Thyroid gland (tissue), 4 donors: ENCODE data around the gene SSUH2. TPM values are rescaled to one million over a fixed set of nuclear protein-coding genes. Genes with fewer than 3 reads are reported as not detected.

ENCODE experiments used
- DNase-seq, 2 donors: peaks; one replicate each; pipeline ENCODE4 v3.0.0-alpha.2; 2019
- H3K27ac ChIP-seq, 3 donors: fragments of 200-600 bp; sonication (generic); 1 replicate in 2 of 3; 2 replicates in 1 of 3; pipeline ENCODE4 v1.5.1; 2016 to 2019; ENCODE audit warnings: mild to moderate bottlenecking in 1 of 3, moderate library complexity in 1 of 3
- H3K27me3 ChIP-seq: fragments of 200-600 bp; sonication (generic); one replicate; pipeline ENCODE4 v1.5.1; 2019
- H3K36me3 ChIP-seq, 2 donors: fragments of 200-600 bp; sonication (generic); one replicate each; pipeline ENCODE4 v1.5.1; 2016 to 2019
- H3K4me1 ChIP-seq, 2 donors: fragments of 200-600 bp; sonication (generic); one replicate each; pipeline ENCODE4 v1.5.1; 2017 to 2019
- H3K4me3 ChIP-seq, 3 donors: fragments of 200-600 bp; sonication (generic); replicated peaks in 1 of 3; 1 replicate in 2 of 3; 2 replicates in 1 of 3; pipeline ENCODE4 v1.5.1; 2016; ENCODE audit warnings: mild to moderate bottlenecking in 1 of 3
- H3K9me3 ChIP-seq: fragments of 200-600 bp; sonication (generic); one replicate; pipeline ENCODE4 v1.5.1; 2017
- POLR2A ChIP-seq, 2 donors: fragments of 450-650 bp; IDR thresholded peaks; one replicate each; pipeline ENCODE4 v1.6.1; 2017; ENCODE audit warnings: antibody characterized with exemption in 2 of 2, mild to moderate bottlenecking in 2 of 2, moderate library complexity in 1 of 2
- WGBS, 2 donors: methylation state at CpG; one replicate each; pipeline ENCODE4 v1.1.5; 2017; 5-methylcytosine and 5-hydroxymethylcytosine counted together
- intact Hi-C: fragments of 100-400 bp; cut with DNase I; formaldehyde crosslinking; loops from one replicate; pipeline ENCODE4 v1.15.1; 2023
- total RNA-seq, 4 donors: library from RNA; depleted of rRNA; stranded (reverse); fragments of >200 nt; gene quantifications; one replicate each; pipeline ENCODE4 v1.2.3, GENCODE V29; 2016
- TF ChIP-seq, protein P1 (sequence below), 6 experiments: fragments of 200-600 bp in 3 of 6; fragments of 450-650 bp in 3 of 6; sonication (generic) in 3 of 6; IDR thresholded peaks; one replicate each; pipeline ENCODE4 v1.5.1; 2016 to 2019; ENCODE audit warnings: antibody characterized with exemption in 6 of 6, mild to moderate bottlenecking in 2 of 6, inconsistent platforms in 1 of 6, moderate library complexity in 1 of 6

SSUH2 gene
- total RNA-seq, 4 donors from 2014 or later = 0.11 to 1.0 (median 0.42) TPM; not detected in 1

DNA sequence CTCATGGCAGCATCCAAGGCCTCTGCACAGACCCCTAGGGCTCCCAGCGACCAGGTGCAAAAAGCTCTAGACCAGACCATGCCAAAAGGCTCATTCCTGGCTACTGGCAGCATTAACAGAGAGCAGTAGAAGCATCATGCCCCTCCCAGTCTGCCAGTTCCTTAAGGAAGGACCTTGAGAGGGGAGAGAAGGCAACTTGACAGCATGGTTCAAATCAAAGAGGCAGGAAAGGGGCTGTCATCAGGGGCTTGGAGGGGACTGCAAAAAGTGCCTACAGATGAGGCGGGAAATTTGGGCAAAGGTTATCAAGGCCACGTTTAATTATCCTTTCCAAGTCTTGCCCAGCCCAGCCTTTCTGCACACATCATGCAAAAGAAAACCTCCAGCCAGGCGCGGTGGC, 64.7 kb downstream of the SSUH2 start:
- no peak overlapping the region for H3K27ac ChIP-seq
- no peaks in the 10 kb centered on the region for H3K36me3 ChIP-seq
- H3K4me3 ChIP-seq = no peak overlapping the region
- H3K27me3 ChIP-seq = no peaks in the 10 kb centered on the region
- no peaks in the 10 kb centered on the region for H3K9me3 ChIP-seq
- TF ChIP-seq POLR2A (IDR thresholded peaks at IDR 0.05) = no peak
- TF ChIP-seq, protein P1, sequence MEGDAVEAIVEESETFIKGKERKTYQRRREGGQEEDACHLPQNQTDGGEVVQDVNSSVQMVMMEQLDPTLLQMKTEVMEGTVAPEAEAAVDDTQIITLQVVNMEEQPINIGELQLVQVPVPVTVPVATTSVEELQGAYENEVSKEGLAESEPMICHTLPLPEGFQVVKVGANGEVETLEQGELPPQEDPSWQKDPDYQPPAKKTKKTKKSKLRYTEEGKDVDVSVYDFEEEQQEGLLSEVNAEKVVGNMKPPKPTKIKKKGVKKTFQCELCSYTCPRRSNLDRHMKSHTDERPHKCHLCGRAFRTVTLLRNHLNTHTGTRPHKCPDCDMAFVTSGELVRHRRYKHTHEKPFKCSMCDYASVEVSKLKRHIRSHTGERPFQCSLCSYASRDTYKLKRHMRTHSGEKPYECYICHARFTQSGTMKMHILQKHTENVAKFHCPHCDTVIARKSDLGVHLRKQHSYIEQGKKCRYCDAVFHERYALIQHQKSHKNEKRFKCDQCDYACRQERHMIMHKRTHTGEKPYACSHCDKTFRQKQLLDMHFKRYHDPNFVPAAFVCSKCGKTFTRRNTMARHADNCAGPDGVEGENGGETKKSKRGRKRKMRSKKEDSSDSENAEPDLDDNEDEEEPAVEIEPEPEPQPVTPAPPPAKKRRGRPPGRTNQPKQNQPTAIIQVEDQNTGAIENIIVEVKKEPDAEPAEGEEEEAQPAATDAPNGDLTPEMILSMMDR (IDR thresholded peaks at IDR 0.05) = no peak
- DNase-seq = no peak
- peaks cover 0 to 8% of the 10 kb centered on the region in 2 donors for H3K4me1 ChIP-seq
- 87 to 90% methylated on average over 5 of the region's 5 CpGs for WGBS, 2 donors
- intact Hi-C loops = no loop called here

DNA sequence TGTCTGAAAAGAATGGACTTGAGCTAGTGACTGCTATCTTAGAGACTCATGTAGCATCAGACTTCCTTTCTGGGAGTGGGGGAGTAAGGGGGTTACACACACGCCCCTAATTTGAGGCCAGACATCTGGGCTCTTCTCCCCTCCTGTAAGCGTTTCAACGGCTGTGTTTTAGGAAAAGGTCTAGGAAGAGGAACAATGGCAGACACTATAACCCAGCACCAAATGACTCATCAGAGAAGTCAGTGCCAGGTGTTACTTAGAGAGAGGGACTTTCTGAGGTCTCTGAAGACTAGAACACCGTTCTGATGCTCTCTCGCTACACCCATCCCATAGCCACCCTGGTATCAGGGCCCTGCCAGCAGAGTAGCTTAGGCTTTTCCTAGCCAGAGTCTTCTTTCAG, 65.5 kb downstream of the SSUH2 start:
- TF ChIP-seq, protein P1 (IDR thresholded peaks at IDR 0.05) = no peak
- TF ChIP-seq POLR2A (IDR thresholded peaks at IDR 0.05) = no peak
- WGBS, 2 donors = 64 to 68% methylated on average over 5 of the region's 5 CpGs
- Histone ChIP-seq H3K36me3 (no peaks in the 10 kb centered on the region), H3K27ac (no peak overlapping the region), H3K27me3 (no peaks in the 10 kb centered on the region), H3K4me1 (peaks cover 0 to 8% of the 10 kb centered on the region in 2 donors), H3K9me3 (no peaks in the 10 kb centered on the region), H3K4me3 (no peak overlapping the region)
- DNase-seq = no peak
- intact Hi-C loops = no loop called here

DNA sequence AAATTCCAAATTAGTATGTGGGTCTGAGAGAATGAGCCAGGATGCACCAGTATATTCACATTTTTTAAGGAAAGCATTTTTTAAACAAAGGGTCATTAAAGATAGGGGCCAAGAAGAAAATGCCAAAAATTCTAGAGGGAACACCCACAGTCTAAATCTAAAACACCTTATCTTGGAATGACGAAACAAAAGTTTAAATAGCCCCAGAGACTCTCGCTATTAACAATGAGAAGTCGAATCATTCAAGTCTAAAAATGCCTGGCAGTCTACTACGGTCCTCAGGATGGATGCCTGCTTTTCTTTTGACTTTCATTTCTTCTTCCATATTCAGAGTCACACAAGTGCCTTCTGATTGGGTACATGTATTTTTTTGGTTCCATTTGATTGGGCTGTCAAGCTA, 66.3 kb downstream of the SSUH2 start:
- 77 to 93% methylated on average over 4 of the region's 4 CpGs for WGBS, 2 donors
- intact Hi-C loops = no loop called here
- H3K4me3 ChIP-seq = no peak overlapping the region
- no peaks in the 10 kb centered on the region for H3K36me3 ChIP-seq
- peaks cover 0 to 8% of the 10 kb centered on the region in 2 donors for H3K4me1 ChIP-seq
- no peaks in the 10 kb centered on the region for H3K27me3 ChIP-seq
- H3K9me3 ChIP-seq = no peaks in the 10 kb centered on the region
- TF ChIP-seq POLR2A (IDR thresholded peaks at IDR 0.05) = no peak
- H3K27ac ChIP-seq = no peak overlapping the region
- DNase-seq = no peak

DNA sequence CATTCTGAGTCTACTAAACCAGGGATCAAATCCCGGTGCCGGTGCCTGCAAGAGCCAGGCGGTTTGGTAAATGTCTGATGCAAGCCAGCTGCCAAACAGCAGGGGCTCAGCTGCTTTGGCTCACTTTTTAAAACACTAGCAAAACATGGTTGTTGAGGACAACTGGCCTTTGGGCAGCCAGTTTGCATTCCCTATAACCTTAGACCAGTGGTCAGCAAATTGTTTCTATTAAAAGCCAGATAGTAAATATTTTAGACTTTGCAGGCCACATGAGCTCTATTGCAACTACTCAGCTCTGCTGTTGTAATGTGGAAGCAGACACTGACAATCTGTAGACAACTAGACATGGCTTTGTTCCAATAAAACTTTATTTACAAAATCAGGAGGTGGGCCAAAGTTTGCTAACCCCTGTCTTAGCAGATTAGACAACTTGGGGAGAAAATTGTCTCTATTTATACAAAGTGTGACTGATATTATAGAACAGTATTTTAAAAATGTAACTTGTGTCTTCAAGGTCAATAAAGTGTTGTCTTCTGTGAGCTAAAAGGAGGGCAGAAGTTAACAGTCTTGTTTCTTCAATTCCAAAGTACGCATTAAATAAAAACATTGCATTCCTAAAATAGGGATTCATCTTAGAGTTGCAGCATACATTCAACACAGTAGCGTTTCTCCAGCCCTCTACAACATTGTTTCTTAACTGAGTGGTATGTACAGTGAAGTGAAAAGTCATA, 67.6 kb downstream of the SSUH2 start:
- no peak overlapping the region for H3K4me3 ChIP-seq
- H3K27ac ChIP-seq = no peak overlapping the region
- intact Hi-C loops = no loop called here
- whole genome bisulfite sequencing, 2 donors = 86 to 89% methylated on average over 5 of the region's 5 CpGs
- peaks cover 0 to 3% of the 10 kb centered on the region in 2 donors for H3K4me1 ChIP-seq
- TF ChIP-seq POLR2A (IDR thresholded peaks at IDR 0.05) = no peak
- TF ChIP-seq, protein P1 (IDR thresholded peaks at IDR 0.05) = no peak
- H3K9me3 ChIP-seq = no peaks in the 10 kb centered on the region
- DNase-seq = no peak
- H3K36me3 ChIP-seq = no peaks in the 10 kb centered on the region
- H3K27me3 ChIP-seq = no peaks in the 10 kb centered on the region

DNA sequence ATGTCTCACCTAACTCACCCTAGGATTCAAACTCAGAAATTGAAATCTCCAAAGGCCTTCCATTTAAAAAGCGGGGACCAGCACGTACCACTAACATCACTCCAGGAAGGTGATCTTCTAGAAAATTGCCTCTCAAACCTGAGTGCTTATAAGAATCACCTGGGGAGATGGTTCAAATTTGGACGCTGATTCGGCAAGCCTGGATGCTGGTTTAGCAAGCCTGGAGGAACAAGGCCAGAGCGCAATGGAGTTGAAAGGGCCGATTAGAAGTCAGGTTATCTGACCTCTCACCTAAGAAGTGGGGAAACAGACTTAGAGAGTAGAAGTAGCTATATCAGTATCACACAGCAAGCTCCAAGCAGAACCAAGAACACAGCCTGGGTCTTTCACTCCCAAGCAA, 68.2 kb downstream of the SSUH2 start:
- no peaks in the 10 kb centered on the region for H3K36me3 ChIP-seq
- H3K27ac ChIP-seq = no peak overlapping the region
- intact Hi-C loops = no loop called here
- no peak for TF ChIP-seq POLR2A (IDR thresholded peaks at IDR 0.05)
- TF ChIP-seq, protein P1 (IDR thresholded peaks at IDR 0.05) = no peak
- WGBS, 2 donors = 82 to 95% methylated on average over 6 of the region's 6 CpGs
- no peaks in the 10 kb centered on the region for H3K9me3 ChIP-seq
- no peaks in the 10 kb centered on the region for H3K4me1 ChIP-seq
- H3K4me3 ChIP-seq = no peak overlapping the region
- DNase-seq = no peak
- H3K27me3 ChIP-seq = no peaks in the 10 kb centered on the region
